Activated CD4-positive, alpha-beta T cell treated with anti-CD3 and anti-CD28 coated beads, Interleukin-2, amount 50 U/mL, for 1 hour (primary cell): ENCODE measurements around the gene PKN3.

Source experiments
- DNase-seq: peaks from one replicate; pipeline ENCODE4 v3.0.0-alpha.2; 2020

Gene PKN3

DNA sequence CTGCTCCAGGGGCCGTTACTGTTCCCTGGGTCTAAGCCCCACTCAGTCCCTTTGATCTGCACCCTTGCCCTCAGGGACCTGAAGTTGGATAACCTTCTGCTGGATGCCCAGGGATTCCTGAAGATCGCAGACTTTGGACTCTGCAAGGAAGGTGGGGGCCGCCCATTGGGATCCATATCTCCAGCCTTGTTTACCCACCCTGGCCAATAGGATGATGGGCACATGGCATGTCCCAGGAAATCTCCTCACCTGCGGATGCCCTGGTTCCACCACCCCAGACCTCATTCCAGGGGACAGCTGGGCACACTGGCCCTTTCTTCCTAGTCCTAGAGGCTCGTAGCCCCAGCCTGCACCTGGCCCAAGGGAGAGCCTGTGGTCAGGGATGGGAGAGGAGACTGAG, 16.2 kb downstream of the PKN3 start:
- DNase-seq, result no peak

DNA sequence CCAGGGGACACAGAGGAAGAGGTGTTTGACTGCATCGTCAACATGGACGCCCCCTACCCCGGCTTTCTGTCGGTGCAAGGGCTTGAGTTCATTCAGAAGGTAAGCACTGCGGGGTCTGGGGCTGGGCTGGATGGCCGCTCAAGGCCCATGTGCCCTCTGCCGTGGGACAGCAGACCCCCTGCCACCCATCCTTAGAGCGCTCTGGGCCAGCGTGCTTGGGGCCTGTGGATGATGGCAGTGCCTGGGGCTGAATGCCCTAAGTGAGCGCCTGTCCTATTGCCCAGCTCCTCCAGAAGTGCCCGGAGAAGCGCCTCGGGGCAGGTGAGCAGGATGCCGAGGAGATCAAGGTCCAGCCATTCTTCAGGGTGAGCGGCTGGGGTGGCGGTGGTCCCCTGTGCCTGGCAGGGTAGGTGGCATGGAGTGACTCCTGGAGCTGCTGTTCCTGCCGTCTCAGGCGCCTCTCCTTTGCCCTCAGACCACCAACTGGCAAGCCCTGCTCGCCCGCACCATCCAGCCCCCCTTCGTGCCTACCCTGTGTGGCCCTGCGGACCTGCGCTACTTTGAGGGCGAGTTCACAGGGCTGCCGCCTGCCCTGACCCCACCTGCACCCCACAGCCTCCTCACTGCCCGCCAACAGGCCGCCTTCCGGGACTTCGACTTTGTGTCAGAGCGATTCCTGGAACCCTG, 17.8 kb downstream of the PKN3 start:
- DNase-seq, result no peak

DNA sequence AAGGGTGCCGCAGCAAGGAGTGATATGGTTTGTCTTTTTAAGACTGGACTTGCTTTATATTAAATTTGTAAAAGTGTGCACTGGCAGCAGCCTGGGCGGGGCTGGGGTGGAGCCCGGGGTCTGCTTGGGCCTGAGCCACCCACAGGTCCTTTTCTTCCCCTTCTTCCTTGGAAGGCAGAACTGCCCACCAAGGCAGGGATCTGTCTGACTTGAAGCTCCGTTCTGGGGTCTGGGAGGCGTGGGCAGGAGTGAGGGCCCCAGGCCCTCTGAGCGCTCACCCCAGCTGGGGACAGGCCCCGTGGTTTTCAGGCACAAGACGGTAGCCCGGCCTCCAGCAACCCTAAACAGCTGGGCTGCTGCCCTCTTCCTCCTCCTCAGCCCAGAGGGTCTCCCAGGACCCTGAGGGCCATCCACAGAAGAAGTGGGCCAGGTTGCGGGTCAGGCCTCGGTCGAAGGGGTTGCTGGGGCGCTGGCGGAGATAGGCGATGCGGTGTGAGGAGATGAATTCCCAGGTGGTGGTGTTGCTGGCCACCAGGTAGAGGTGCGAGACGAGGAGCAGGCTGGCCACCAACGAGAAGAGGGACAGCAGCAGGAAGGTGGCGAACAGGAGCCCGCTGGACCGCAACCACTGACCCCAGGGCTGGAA, 18.7 kb downstream of the PKN3 start:
- no peak for DNase-seq

DNA sequence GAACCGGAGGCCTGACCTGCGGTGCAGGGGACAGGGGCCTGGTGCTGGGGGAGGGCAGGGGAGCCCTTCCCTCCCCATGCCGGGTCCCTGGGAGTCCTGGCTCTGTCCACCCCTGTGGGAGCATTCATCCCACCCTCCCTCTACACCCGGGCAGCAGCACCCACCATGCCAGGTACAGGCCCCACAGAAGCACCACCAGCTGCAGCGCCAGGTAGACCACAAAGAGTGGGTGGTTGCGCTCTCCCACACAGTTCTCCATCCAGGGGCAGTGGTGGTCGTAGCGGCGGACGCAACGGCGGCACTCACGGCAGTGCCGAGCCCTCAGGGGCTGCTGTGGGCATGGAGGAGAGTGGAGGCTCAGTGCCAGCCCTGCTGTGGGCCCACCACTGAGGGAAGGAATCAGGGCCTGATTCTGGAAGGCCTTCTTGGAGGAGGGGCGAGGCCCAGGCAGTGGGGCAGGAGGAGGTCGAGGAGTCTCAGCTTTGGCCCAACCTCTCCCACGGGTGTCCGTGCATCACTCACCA, 19.2 kb downstream of the PKN3 start:
- no peak for DNase-seq

DNA sequence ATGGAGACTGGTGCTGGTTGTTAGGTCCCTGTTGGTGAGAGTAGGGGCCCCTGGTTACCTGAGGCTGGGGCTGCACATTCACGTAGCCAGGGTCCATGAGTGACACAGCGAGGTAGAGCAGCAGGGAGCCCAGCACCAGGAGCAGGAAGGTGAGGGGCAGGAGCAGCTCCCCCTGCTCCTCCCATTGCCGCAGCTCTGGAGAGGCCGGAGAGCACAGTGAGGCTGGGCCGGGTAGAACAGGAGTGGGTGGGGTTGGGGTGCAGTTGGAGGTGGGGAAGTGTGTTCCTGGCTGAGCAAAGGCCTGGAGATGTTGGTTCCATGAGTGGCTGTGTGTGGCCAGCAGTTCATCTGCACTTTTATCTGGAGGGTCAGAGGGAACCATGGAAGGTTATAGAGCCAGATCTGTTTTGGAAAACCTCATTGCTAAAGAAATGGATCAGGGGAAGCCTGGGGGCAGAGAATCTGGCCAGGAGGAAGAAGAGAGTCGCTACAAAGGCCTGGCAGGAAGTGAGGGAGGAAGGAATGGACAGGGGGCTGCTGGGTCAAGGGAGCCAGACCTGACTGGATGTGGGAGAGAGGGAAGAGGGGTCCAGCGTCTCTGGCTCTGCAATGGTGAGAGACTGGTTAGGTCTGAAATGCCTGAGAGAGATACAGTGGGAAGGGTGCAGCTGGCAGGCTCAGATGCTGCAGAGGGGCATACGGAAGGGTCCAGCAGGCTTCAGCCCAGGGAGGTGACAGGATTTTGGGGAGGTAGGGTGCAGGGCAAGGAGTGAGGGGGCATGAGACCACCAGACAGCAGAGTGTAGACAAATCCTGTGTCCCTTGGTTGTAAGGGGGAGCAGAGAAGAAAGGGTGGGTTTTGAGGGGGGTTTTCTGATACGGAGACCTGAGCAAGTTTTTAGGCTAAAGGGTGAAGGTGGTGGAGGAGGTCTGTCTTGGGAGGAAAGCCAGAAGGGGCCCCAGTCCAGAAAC, 20.4 kb downstream of the PKN3 start:
- DNase-seq, result no peak

DNA sequence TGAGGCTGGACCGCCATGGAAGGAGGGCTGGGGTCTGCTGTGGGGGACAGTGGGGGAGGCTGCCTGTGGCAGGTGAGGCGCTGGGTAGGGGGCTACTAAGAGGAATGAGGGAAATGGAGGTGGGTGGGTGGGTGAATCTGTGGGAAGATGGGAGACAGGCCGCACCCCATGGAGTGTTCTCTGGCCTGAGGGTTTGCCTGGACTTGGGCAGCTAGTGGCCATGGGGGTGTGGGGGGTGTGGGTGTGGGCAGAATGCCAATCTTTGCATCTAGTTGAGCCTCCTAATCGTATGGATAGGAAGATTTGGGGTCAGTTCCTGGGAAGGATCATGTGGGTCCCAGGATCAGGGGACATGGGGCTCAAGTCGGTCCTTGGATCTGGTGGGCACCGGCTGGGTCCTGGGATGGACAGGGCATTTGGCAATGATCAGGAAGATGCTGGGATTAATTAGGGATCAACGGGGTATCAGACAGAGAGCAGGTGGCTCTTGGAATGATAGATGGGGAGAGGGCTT, 21.1 kb downstream of the PKN3 start:
- no peak for DNase-seq

DNA sequence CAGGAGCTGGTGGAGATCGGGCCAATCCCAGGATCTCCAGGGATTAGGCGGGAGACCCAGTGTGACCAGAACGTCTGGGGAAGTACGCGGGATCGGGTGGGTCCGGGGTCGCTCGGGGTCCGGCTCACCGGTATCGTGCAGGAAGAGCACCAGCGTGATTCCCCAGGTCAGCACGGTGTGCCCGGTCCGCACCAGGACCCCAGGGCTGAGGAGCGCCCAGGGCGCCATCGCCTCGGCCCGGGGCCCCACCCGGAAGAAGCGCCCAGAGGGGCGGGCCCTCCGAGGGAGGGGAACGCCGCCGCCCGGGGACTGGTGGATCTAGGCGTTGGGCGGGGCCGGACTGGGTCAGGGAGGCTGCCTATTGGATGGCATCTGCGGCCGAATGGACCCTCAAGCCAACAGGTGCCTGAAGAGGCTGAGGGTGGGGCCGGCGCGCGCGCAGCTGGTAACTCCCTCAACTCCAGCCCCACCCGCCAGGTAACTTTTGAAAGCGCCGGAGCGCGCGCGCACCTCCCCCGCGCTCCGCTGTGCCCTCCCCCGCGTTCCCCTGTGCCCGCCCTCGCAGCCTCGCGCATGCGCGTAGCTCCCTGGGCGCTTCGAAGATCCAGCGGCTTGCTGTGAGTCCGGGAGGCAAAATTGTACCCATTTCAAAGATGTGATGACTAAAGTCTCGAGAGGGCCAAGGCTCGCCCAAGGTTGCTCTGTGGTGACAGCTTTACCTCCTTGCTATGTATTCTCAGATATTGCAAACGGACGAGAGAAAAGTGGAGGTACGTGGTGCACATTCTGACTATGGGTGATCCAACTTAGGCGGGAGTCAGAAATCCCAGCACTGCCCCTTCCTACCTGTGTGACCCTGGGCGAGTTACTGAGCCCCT, 21.8 kb downstream of the PKN3 start, which contains the start of gene ZDHHC12:
TSS of gene ZDHHC12 (minus strand) at position 262 of the 878 bp plus-strand sequence. CDS start at position 228, 34 bp downstream.
- DNase-seq, result peak; percentile 99

DNA sequence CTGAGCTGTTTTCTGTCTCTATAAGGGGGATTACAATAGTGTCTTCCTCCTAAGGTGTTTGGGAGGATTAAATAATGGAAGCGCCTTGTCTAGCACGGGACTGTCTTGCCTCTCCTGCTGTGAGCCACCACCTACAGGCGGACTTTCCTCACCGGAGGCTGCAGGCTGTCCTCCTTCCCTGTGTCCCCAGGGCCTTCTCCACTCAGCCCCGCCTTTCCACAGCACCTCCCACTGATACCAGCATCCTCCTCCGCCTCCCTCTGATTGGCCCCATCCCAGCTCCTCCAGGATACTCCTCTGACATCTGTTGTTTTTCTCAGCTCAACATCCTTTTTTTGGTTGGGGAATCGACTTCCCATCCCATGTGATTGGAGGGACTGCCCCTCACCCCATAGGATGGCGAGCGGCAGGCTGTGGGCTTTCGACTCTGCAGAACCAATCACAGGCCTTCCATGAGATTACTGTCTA, 22.5 kb downstream of the PKN3 start:
- peak; percentile 18 for DNase-seq

DNA sequence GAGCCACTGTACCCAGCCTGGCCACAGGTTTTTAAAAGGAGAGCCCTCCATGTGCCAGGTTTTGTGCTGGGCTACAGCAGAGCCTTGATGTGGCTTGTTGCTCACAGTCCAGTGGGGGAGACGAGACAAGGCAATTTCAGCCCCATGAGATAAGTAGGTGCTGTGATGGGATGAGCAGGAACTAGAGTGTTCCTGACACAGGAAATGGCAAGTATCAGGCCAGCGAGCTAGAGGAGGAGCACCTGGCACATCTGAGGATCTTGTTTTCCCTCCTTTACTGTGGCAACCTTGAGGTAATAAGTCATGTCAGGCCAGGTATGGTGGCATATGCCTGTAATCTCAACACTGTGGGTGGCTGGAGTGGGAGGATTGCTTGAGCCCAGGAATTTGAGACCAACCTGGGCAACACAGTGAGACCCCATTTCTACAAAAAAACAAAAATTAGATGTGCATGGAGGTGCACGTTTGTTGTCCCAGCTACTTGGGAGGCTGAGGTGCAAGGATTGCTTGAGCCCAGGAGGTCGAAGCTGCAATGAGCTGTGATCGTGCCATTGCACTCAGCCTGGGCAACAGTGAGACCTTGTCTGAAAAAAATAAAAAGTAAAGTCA, 25.4 kb downstream of the PKN3 start:
- DNase-seq, result no peak

DNA sequence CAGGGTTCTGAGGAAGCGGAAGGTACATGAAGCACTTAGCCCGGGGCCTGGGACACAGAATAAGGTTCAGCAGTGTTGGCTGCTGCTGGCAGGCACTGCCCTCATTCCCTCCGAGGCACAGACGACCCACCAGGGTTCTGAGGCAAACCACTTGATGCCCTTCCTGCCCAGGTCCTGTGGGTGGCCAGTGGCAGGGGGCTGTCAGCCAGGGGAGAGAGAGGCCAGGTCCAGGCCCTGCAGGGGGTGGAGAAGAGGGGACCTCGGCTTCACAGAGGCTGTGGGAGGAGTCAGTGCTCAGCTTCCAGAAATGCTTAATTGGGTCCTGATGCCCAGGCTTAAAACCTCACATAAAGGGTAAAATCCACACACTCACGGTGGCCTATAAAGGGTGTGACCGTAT, 26.0 kb downstream of the PKN3 start:
- DNase-seq, result no peak

DNA sequence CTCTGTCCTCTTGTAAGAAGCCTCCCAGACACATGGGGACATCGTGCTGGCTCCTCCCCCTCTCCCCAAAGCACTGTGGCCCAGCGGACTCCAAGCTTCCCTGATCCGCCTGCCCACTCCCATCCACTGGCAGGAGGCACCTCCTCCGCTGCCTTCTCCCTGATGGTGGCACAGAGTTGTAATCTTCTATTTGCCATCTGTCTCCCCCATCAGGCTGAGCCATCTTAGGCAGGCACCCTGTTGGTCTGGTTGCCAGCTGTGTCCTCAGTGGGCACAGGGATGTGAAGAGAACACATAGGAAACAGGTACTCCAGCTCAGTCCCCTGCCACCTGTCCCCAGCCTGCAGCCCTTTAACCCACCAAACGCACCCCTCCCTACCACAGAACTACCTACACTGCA, 27.0 kb downstream of the PKN3 start:
- DNase-seq, result no peak

DNA sequence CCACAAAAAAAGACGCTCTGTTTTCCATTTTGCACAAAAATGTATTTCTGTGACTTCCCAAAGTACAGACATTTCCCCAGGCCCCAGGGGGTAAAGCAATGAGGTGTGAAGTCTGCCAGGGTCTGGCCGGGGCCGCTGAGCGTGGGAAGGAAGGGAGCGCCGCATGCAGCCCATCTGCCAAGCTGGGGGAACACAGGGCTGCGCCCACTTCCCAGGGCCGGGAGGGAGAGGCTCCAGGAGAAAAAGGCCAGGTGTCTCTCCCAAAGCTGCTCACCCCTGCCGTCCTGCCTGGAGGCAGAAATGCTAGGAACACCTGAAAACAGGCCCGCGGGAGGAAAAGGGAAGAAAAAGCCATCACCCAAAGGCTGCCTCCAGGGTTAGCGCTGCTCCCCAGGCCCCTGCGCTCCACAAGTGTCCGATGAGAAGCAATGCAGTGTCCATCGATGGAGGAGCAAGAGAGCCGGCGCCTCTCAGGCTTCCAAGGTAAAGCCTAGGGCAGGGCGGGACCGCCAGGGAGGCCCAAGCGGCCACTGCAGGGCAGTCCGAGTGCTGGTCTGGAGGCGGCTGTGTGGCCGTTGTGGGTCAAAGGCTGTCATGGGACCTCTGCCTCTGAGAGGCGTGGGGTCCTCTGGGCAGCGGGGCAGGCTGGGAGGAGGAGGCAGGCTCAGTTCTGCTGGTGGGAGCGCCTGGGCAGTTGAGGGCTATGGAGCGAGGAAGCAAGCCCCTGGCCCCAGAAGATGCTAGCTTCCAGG, 27.6 kb downstream of the PKN3 start:
- no peak for DNase-seq

DNA sequence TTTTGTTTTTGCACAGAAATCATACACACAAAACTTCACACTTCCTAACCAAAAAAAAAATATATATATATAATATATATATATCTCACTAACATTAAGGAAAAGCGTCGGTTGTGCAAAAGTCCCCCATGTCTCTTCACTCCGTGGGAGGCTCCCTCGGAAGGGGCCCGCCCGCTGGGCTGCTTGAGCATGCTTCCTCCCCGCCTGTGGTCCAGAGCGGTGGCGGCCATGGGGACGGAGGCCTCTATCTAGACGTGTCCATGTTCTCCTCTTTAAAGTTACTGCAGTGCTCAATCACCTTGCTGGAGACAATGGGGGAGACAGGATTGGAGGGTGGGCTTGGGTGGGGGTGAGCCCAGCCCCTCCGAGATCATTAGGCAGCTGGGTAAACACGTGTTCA, 28.8 kb downstream of the PKN3 start:
- DNase-seq, result no peak

DNA sequence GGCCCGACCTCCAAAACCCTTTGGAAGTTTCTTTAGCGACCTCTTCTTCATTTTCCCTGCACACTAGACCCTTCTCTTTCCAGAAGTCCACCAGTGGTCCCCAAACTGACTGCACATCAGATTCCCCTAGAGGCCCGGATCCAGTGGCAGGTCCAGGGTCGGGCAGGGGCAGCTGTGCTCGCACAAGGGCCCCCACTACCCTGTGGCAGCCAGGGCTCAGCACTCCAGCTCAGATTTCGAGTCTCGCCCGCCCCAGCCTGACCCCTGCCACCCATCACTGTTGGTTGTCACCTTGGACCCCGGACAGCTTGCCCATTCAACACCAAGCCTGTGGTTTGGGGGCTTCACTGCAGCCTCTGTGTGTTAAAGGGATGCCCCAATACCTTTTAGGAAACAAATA, 29.4 kb downstream of the PKN3 start:
- no peak for DNase-seq

DNA sequence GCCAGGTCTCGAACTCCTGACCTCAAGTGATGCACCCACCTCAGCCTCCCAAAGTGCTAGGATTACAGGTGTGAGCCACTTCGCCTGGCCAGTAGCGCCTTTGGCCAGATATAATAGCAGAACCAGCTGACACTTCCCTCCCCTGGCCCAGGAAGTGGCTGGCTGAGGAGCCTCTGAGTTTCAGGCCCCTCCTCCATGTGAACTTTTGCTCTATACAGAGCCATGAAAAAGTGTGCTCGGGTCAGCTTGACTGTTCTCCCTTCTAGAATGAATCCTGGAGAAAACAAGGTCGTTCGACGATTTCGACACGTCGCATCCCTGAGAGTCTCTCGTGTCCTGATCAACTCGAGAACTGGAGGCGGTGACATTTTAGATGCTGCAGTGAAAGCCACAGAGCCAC, 30.3 kb downstream of the PKN3 start:
- DNase-seq, result no peak

DNA sequence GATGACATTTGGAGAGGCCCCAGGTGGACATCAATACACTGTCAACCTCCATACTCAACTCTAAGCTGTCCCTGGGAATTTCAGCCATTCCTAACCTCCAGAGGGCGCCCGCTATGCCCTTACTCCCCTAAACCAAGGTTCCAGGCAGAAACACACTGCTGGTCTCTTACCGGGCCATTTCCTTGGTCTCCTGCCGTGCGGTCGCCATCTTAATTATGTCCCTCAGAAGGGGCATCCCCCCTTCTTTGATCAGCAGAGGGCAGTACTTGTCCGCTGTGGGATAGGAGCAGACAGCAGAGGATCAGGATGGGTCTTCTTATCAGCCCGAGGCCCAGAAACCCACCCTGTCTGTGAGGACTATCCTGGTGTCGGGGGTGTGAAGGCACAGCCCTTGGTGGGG, 31.0 kb downstream of the PKN3 start:
- DNase-seq, result no peak

DNA sequence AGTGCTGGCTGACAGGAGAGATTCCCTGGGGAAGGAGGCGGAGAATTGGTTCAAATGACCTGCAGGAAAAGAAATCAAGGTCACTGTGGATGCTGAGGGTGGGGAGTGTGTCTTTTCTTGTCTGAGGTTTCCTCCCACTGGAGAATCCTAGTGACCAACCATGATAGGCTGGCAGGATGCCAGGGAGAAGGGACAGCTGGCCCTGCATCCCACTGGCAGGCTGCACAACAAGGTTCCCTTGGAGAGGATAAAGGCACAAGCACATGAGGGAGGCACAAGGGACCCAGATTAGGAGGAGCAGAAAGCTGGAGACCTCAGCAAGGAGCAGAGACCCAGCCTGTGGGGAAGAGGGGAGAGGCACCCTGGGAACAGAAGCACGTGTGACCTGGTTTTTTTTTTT, 33.1 kb downstream of the PKN3 start:
- DNase-seq, result no peak

DNA sequence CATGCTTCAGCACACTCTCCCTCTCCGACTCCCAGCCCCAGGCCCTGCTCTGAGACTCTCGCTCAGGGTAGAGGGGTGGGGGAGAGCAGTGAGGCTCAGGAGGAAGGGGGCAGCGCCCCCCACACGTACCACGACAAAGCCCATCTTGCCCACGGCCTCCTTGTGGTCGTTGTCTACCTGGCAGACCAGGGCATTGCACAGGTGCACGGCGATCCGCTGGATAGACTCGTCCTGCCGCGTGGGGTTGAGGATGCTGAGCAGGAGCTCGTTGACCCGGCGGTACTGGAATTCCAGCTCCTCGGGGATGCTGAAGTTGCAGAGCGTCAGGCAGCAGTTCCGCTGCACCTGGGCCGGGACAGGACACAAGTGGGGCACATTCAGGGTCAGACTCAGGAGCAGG, 40.1 kb downstream of the PKN3 start:
- DNase-seq, result no peak

DNA sequence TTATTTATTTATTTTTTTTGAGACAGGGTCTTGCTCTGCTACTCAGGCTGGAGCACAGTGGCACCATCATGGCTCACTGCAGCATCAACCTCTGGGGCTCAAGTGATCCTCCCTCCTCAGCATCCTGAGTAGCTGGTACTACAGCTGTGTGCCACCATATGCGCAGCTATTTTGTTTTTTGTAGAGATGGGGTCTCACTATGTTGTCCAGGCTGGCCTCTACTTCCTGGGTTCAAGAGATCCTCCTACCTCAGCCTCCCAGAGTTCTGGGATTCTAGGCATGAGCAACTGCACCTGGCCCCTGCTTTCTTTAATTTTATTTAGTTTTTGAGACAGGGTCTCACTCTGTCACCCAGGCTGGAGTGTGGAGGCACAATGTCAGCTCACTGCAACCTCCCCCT, 41.1 kb downstream of the PKN3 start:
- DNase-seq, result no peak

DNA sequence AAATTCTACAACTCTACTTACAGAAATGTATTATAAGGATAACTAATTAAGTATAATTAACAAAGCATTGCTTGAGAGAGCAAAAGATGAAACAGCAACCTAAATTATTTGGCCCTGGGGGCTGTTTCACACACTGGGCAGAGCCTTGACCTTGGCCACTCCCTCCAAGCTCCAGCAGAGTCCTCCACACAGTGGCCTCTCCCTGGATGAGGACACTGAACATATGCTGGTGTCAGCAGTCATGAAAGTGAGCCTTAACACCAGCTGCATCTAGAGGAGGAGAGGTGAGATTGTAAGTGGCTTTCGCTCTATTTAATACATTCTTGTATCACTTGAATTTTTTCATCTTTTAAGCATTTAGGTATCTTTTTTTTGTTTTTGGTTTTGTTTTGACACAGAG, 44.9 kb downstream of the PKN3 start:
- no peak for DNase-seq
